Measurements from ENCODE around the gene PNKP.

The PNKP gene

DNA sequence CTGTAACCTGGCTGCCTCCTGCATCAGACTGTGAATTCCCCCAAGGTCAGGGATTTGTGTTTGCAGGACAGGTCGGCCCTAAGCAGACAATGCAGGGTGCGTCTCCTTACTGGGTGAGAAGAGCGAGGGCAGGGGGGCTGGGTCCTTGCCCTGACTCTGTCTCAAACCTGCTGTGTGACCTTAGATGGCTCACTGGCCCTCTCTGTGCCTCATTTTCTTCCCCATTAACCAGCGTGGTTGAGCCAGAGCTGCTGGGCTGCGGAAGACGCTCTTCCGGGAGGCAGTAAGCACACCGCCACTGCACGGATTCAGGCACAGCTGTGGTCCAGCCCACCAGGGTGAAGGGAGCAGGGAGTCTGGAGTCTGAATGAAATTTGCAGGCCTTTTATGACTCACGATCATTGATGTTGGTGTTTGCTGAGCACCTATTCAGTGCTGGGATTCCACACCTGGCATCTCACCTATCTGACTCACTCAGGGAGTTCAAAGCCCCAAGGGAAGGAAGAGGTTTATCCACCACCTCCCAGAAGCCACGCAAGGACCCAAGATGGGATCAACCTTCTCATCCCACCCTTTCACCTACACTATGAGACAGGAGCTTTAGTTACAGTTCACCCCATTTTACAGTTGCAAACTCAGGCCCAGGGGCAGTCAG is 7.3 kb upstream of the PNKP start:
- DNase-seq: no peak

DNA sequence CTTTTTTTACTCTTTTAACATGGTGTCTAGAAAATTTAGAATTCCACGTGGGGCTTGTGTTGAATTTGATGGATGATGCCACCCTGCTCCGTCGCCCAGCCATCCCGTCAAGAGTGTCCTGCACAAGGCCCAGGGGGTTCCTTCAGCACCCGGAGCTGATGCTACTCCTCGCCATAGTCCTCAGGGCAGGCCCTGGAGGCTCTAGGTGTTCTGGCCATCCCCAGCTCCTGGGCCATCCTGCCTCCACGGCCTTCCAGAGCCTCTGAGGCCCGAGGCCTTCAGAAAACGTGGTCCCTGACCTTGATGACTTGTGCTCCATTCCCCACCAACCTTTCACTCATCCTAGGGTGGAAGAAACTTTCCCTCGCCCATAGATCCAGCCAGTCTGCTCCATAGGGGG is 6.5 kb upstream of the PNKP start:
- DNase-seq: no peak

DNA sequence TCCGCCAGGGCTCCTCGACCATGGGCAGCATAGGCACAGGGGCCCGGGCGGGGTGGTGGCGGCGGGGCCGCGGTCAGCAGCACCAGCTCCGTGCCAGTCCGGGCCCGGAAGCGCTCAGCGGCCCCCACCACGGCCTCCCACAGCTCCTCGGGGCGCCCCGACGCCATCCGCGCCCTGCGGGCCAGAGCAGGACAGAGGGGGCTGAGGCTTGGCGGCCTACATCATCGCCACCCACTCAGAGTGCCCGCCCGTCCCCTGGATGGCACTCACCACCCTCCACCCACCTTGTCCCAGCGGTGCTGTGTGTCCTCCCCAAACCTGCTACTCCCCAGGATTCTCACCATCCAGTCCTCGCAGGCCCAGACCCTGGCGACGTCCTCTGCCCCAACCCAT is 5.7 kb upstream of the PNKP start:
- no peak for DNase-seq

DNA sequence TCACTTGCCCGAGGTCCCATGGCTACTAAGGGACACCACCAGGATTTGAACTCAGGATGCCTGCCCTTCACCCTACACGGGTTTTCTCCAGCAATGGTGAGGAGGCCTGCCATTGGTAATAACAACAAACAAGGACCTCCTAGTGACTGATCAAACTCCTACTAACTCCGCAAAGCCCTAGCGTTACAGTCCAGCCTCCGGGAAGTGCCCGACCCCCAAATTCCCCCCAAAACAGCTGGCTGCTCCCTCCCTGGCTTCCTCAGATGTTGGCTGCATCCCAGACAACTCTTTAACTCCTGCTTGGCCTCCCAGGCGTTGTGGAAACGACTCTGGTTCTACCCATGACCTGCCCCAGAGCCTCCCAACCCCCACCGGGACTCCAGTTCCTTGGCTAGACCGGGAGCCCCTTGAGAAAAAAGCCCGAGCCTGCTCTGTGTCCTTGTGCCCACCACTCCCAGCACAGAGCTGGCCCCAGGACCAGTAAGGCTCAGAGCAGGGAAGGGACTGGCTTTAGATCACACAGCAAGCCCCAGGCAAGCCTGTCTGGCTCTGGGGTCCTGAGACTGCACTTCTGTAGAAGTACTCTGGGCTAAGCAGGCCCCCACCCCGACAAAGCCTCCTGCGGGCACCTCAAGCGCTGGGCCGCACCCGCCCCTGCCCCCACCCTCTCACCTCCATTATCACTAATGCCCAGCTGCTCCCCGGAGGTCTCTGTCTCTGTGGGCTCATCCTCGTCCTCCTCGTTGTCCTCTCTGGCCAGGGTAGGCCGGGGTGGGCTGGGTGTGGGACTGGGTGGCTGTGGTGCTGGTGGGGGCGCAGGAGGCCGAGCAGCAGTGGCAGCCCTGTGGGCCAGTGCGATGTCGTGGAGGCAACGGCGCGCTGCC is 5.1 kb upstream of the PNKP start:
- no peak for DNase-seq

DNA sequence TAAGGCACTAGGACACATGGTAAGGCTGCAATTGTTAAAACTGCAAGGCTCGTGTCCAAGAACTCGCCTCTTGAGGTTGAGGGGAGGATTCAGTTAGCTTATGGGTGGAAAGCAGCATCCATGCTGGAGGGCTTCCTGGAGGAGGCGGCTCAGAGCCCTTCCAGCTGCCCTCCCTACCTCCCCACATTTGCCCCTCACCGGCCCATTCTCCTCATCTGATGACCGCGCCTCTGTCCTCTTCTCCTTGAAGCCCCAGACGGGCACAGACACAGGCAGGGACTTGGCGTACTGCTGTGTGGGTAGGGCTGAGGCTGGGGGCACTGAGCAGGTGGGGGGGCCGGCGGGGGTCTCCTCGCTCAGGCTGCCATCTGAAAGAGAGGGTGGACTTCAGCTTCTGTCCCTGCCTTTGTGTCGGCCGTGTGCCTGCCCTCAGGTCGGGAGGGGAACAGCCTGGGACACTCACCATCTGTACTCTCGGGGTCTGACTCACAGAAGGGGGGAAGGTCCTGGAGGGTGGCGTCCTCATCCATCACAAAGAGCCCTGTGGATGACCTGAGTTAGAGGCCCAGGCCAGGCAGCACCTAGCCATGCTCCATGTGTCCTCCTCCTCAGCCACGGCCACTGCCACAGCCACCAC is 4.1 kb upstream of the PNKP start:
- no peak for DNase-seq

DNA sequence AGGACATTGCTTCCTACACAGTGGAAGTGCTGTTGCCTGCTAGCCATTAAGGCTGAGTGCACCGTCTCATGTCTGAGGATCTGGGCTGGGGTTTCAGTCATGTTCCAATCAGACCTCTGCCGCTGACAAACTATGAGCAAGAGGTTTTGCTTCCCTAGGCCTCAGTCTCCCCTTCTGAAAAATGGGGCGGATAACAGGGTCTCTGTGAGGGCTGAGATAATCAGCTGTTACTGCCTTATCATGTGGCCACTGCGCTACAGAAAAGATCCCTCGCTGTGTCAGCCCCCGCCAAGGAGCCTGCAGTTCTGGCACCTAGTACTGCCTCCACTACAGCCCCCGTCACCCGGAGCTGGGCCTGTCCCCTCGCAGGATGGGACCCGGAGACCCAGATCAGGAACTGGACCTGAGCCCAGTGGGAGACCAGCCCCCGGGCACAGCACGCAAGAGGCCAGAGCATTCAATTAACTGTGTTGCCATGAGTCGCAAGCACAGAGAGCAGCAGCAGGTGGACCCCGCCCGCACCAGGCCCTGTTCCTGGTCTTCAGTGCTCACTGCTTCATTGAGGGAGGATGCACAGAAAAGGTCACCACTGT is 3.0 kb upstream of the PNKP start:
- DNase-seq: no peak

DNA sequence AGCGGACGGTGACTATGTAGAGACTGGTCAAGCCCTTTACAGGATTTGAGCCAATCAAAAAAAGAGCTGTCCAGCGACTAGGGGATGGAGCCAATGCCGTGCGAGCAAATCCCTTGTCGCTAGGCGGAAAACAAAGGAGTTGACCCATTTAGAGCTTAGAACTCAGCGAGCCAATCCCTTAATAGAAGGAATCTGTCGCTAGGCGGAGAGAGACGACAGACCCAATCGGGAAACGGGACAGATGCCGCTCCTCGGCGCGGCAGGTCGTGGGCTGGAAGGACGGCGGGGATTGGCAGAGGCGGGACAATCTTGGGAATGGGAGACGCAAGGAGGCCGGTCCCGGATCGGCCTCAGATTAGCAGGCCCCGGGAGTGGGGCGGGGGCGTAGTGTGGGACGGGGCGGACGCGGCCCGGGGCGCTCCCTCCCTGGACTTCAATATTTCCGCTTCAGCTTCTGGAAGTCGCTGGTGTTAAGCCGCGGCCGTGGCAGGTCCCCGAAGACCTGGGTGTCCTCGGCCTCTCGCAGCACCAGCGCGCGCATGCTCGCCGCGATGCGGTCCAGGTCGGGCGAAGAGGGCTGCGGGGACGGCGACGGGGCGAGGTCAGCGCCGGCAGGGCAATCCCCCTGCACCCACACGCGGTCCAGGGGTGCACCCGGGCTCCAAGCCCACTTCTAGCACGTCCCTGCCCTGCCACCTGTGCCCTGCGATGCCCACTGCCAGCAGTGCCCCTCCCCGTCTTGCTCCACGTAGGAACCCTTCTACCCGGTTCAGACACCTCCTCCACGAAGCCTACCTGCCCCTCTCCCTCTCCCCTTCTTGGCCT is 2.3 kb upstream of the PNKP start:
- peak; percentile 99 for DNase-seq

DNA sequence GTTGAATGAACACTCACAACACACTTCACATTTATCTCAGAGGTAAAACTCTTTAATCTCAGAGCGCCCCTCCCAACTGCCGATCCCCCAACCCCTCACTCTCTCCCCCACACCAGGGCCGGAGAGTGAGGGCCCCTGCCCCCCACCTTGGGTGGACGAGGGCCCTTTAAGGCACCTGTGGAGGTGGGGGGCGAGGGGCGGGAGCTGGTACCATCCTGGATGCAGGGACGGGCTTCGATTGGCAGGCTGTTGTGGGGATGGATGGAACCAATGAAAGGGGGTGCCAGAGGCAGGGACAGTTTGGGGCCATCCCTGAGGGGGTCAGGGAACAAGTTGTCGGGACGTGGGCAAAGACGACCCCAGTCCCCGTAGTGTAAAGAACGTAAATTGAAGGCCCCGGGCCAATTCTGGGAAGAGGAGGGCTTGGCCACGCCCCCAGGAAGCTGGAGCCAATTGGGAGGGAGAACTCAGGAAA is 1.7 kb upstream of the PNKP start:
- peak; percentile 70 for DNase-seq

DNA sequence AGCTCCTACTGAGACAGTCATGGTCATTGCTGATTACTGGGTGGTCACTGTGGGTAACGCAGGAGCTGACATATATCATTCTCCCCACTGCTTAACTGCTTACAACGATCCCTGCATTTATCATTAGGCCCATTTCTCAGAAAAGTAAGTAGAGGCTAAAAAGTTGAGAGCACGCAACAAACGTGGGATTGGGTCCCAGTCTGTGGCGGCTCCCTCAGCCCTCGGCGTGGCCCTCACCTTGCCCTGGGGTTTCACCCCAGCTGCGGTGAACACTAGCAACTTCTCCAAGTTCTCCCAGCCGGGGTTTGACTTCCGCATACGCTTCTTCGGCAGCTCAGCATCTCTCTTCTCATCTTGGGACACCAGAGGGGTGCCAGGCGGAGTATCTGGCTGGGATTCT is 2.5 kb downstream of the PNKP start:
- no peak for DNase-seq

DNA sequence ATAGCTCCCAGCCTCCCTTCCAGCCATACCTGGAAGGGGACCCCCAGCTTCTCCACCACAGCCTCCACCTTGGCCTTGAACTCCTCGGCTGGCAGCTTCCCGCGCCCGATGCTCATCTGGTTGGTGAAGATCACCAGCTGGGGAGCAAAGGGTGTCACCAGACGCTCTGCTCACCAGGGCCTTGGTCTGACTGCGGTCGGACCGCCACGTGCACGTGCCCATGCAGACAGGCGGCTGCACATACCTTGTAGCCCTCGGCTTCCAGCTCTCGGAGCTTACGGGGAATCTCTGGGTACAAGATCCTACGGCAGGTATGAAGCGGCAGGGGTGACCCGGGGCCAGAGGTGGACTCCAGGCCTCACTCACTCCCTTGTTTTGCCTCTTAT is 3.4 kb downstream of the PNKP start:
- DNase-seq: no peak

DNA sequence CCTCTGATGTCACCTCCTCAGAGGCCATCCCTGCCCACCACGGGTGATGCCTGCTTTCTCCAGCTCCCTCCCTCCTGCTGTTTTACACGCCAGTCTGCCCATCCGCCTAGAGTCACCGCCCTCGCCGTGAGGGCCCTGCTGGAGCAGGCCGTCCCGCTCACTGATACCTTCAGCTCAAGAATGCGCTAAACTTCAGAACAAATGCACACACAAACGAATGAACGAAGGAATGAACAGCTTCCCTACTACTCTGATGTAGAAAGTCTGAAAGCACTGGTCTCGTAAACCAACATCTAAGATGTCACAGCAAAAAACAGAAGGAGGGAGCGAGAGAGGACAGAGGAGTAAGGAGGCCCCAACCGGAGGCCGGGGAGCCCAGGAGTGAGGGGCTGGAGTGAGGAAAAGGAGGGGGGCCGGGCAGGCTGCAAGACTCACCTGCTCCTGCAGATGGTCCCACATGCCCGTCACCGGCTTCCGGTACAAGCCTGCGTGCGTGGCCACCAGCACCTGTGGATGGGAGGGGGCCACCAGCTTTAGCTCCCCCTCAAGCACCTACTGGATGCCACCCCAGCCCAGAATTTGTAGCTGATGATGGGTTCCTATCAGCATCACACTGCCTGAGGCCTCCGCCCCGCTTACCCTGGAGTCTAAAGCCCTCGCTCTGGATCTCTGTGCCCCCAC is 4.0 kb downstream of the PNKP start:
- DNase-seq: no peak

DNA sequence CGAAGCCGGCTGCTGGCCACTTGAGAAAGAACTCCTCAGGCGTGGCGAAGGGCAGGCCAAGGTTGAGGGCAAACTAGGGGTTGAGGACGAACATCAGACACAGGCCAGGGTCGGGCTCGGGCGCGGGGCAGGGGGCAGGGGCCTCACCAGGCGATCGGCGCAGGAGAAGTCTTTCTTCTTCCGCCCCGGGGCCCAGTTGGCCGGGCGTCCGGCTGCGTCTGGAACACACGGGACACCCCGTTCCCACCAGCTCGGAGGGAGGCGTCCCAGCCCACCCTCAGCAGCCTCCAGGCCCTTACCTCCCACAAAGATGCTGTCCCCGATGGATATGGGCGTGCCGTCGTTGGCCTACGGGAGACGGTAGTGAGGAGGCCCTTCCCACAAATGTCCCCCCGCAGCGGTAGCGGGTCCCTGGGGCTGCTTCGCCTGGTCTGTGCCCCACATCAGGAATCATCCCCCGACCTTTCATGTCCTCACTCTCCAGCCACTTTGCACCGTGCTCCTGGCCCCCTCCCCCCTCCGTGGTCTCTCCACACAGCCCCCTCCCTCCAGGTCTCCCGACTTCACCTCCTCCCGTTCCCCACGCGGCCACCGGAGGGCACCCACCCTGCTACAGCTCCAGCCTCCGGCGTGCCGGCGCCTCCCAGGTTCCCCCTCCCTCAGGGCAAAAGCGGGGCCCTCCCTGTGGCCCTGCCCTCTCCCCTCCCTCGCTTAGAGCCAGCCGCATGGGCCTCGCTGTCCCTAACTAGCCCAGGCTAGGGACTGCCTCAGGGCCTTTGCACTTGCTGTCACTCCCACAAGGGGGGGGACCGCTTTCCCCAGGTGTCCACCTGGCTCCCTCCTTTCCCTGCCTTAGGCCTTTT is 4.8 kb downstream of the PNKP start:
- DNase-seq: no peak

DNA sequence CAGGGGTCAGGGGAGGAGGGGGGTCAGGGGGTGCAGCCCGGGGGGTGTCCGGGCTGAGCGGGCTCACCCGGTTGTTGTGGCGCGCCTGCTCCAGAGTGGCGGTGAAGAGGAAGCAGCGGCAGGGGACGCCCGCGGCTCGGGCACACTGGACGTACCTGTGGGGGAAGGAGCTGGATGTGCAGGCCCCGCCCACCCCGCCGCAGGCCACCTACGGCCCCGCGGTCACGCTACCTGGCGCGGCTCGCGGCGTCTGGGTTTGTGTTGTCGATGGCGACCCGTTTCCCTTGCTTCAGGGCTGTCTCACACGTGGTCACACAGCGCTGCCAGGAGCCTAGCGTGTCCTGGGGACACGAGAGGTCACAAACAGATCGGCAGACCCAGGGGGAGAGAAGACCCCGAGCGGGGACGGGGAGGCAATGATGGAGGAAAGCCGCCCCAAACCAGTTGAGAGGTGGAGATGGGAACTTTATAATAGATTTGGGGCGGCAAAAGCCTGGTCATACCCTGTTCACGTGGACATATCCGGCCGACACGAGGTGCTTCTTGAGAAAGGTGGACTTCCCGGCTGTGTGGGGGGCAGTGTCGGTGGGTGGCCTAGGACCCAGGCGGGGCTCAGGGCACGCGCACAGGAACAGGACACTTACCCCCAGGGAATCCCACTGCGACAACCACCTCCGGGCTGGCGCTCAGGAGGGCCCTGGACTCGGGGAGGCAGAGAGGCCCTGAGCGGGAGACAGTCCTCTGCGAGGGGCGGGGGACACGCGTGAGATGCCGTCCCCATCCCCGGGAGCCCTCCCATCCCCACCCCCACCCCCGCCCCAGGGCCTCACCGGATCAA is 5.6 kb downstream of the PNKP start:
- no peak for DNase-seq

DNA sequence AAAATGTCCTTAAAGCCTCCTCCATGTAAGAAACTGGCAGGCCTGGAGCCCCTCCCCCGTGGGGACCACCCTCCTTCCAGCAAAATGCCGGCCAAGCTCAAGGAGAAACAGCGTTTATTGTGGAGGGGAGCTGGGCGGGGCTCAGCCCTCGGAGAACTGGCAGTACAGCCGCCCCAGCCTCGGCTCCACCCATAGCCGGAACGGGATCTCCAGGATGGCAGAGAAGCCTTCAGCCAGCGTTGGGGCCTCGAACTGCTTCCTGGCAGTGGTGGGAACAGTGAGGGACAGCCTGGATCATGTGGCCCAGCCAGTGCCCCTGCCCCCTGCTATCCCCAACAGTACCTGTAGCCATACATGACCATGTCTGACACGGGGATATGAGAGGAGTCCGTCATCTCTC is 6.3 kb downstream of the PNKP start:
- no peak for DNase-seq

DNA sequence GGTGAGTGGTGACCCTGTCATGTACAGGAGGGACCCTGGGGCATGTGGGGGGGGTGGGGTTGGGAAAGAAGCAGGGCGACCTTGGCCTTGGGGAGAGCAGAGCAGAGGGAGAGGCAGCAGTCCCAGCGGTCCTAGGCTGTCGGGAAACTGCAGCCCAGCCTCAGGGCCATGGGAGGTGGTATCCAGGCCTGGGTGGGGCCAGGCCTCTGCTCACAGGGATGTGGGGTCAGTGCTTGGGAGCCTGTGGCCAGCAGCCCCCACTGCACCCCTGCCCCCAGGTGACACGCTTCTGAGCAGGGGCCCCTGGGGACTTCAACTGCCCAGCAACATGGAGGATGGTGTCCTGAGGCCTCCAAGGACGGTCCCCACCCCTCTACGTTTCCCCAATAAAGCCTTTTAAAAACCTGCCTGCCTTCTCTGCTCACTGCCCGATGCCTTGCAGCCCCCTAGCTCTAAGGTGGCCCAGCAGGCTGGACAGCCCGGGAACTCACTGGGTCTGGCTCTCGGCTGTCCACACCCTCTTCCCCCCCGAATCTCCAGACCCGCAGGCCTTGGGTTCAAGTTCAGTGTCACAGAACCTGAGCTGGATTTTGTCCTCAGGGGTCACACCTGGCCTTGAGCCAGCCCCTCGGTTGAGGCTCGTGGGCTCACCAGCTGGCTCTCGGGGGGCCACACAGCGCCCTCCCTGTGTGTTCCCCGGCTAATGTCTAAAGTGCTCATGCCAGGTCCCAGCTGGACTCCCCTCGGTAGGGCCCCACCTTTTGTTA is 6.9 kb downstream of the PNKP start:
- DNase-seq: no peak

DNA sequence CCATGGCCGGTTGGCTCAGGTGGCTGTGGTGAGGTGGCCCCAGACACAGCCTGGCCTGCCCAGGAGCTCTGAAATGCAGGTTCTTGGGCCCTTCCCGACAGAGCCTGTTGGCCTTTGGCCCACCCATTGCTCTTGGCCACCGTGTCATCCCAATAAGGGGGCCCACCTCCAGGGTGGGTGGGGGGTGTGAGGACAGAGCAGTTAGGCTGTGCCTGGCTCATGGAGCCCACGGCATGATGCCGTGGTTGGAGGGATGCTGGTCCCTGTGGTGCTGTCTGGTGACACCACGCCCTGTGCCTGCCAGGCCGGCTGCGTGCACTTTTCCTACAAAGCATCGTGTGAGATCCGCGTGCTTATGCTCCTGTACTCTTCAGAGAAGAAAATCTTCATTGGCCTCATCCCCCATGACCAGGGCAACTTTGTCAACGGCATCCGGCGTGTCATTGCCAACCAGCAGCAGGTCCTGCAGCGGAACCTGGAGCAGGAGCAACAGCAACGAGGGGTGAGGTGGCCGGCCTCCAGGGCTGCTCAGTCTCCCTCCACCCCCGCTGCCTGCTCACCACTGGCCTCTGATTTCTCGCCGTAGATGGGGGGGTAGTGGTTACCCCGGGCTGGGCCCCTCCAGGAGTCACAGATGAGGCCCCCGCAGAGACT is 7.6 kb downstream of the PNKP start:
- no peak for DNase-seq

DNA sequence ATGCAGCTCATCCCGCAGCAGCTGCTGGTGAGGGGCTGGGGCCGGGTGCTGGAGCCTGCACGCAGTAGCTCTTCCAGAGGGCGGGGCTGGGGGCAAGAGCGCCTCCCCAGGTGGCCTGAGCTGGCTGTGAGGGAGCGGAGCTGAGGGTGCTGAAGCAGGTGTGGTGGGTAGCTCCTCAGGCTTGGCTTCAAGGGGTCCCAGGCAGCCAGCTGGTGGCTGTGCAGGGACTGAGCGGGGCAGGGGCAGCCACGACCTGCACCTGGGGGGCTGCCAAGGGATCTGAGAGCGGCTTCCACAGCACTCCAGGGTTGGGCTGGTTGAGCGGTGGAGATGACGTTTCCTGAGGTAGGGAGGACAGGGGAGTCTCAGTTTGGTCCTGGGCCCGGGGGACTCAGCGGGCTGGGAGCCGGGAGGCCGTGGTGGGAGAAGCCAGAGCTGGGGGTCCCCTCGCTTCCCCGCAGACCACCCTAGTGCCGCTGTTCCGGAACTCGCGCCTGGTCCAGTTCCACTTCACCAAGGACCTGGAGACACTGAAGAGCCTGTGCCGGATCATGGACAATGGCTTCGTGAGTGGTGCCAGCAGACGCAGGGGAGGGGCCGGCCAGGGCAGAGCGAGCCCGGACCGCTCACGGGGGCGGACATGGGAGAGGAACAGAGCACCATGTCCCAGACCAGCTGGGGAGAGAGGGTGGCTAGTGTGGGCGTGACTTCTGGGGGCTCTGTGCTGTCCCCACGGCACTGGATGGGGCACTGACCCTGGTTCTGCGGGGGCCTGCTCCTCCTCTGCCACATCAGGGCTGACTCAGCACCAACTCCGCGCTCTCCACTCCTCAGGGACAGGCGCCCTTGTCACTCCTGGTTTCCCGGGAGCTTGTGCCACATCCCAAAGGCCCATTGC is 9.0 kb downstream of the PNKP start:
- no peak for DNase-seq

DNA sequence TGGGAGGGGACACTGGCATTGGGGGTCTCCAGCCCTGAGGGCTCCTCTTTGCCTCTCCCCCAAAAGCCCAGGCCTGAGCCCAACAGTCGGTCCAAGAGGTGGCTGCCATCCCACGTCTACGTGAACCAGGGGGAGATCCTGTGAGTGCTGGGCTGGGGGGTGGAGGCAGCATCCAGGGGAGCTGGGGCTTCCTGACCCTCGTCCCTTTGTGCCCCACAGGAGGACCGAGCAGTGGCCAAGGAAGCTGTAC is 9.6 kb downstream of the PNKP start:
- DNase-seq: no peak
